Left lung (tissue), 10 donors: Measurements from ENCODE around the gene ERBB3. TPM values are rescaled to one million over a fixed set of nuclear protein-coding genes. Genes with fewer than 3 reads are reported as not detected.

ENCODE experiments used
- ATAC-seq: fragments of 200-7000 bp; cut with Tn5 transposase; one replicate; pipeline ENCODE4 v1.9.1; 2020; ENCODE audit warnings: moderate library complexity
- DNase-seq, 4 donors: peaks; one replicate each; pipeline ENCODE4 v3.0.0-alpha.2; 2013 to 2020
- H3K27ac ChIP-seq, 2 donors: fragments of 200-600 bp; sonication (generic) in 1 of 2; one replicate each; pipeline versions ENCODE4 v1.5.0 to v1.8.0; 2020 to 2021
- H3K27me3 ChIP-seq, 2 donors: fragments of 200-600 bp; sonication (generic) in 1 of 2; one replicate each; pipeline versions ENCODE4 v1.5.0 to v1.8.0; 2020 to 2021
- H3K36me3 ChIP-seq, 2 donors: fragments of 200-600 bp; sonication (generic) in 1 of 2; one replicate each; pipeline versions ENCODE4 v1.5.0 to v1.8.0; 2020 to 2021
- H3K4me1 ChIP-seq, 2 donors: fragments of 200-600 bp; one replicate each; pipeline ENCODE4 v1.8.0; 2021
- H3K4me3 ChIP-seq, 2 donors: fragments of 200-600 bp; sonication (generic) in 1 of 2; one replicate each; pipeline versions ENCODE4 v1.5.0 to v1.8.0; 2020 to 2021; ENCODE audit warnings: mild to moderate bottlenecking in 1 of 2
- H3K9me3 ChIP-seq, 2 donors: fragments of 200-600 bp; sonication (generic) in 1 of 2; one replicate each; pipeline versions ENCODE4 v1.5.0 to v1.8.0; 2020 to 2021
- CTCF ChIP-seq, 2 donors: fragments of 200-600 bp; sonication (generic) in 1 of 2; IDR thresholded peaks; one replicate each; pipeline versions ENCODE4 v1.5.0 to v1.8.0; 2021; ENCODE audit warnings: antibody characterized with exemption in 2 of 2
- intact Hi-C, 2 donors: fragments of 100-400 bp; cut with DNase I; formaldehyde crosslinking; loops; one replicate each; pipeline versions ENCODE4 v1.11.2 to v1.14.2; 2022
- polyA plus RNA-seq, 6 donors: library from polyadenylated mRNA; unstranded; fragments of 120-200 nt; gene quantifications; one replicate each; pipeline ENCODE4 v1.2.1, GENCODE V29; 2013; ENCODE audit not compliant: insufficient read length in 6 of 6
- total RNA-seq, 2 donors: library from RNA; stranded (reverse); fragmentation: NEBNext Ultra II Directional; extraction: Animal tissue kit (Norgen Biotek cat#: 25700); gene quantifications; one replicate each; pipeline ENCODE4 v1.2.1, GENCODE V29; 2021
- donor health status: DM: no; HTN: yes; CAD: no.
- donor health status: DM: no; HTN: no; CAD: no.

The ERBB3 gene
- total and polyA plus RNA-seq, 8 donors = 38.6 to 96.1 (median 82.1) TPM

- Histone ChIP-seq H3K27me3 (no peaks in the 10 kb centered on the region), H3K4me1 (peaks cover 7 to 31% of the 10 kb centered on the region in 2 donors), H3K4me3 (peak overlapping the region in 1 of 2 donors; percentile 84), H3K36me3 (peaks cover 0 to 34% of the 10 kb centered on the region in 2 donors), H3K9me3 (no peaks in the 10 kb centered on the region), H3K27ac (peak overlapping the region; percentile 85 to 86)
- no peak for TF ChIP-seq CTCF (IDR thresholded peaks at IDR 0.05)
- ATAC-seq = no peak
- no peak for DNase-seq
- intact Hi-C loops = no loop called here
These were observed 23.2 kb downstream of the ERBB3 start for GRCh38 chr12:56103066-56103711.

GRCh38 chr12:56103823-56104108 lies 23.8 kb downstream of the ERBB3 start:
- DNase-seq (no peak), ATAC-seq (no peak)
- Histone ChIP-seq H3K27me3 (no peaks in the 10 kb centered on the region), H3K27ac (peak overlapping the region; percentile 85 to 86), H3K4me1 (peaks cover 7 to 31% of the 10 kb centered on the region in 2 donors), H3K4me3 (peak overlapping the region; percentile 84 to 87), H3K36me3 (peaks cover 0 to 40% of the 10 kb centered on the region in 2 donors), H3K9me3 (no peaks in the 10 kb centered on the region)
- intact Hi-C loops = no loop called here
- no peak for TF ChIP-seq CTCF (IDR thresholded peaks at IDR 0.05)

GRCh38 chr12:56104109-56104814 lies 24.3 kb downstream of the ERBB3 start, which contains the start of gene PA2G4:
Gene PA2G4 (plus strand): TSS chr12:56104559. CDS start chr12:56104738, 179 bp downstream.
- Histone ChIP-seq H3K36me3 (peaks cover 0 to 41% of the 10 kb centered on the region in 2 donors), H3K27ac (peak within 1 kb of the TSS; percentile 85 to 86), H3K27me3 (no peaks in the 10 kb centered on the region), H3K9me3 (no peaks in the 10 kb centered on the region), H3K4me1 (peaks cover 7 to 31% of the 10 kb centered on the region in 2 donors), H3K4me3 (peak within 1 kb of the TSS; percentile 84 to 87)
- intact Hi-C loops = no loop called here
- TF ChIP-seq CTCF (IDR thresholded peaks at IDR 0.05) = no peak
- ATAC-seq (peak; percentile 98), DNase-seq (peak; percentile 96 to 100 (median 99))

- Histone ChIP-seq H3K4me3 (peak overlapping the region; percentile 84 to 87), H3K27me3 (no peaks in the 10 kb centered on the region), H3K9me3 (no peaks in the 10 kb centered on the region), H3K36me3 (peaks cover 0 to 47% of the 10 kb centered on the region in 2 donors), H3K4me1 (peaks cover 7 to 31% of the 10 kb centered on the region in 2 donors), H3K27ac (peak overlapping the region; percentile 85)
- no peak for TF ChIP-seq CTCF (IDR thresholded peaks at IDR 0.05)
- DNase-seq (peak in 2 of 4 donors; percentile 60 to 84), ATAC-seq (peak; percentile 42)
- intact Hi-C loops = no loop called here
These were observed 25.0 kb downstream of the ERBB3 start for GRCh38 chr12:56104815-56105608.

- DNase-seq (no peak), ATAC-seq (no peak)
- intact Hi-C loops = no loop called here
- peaks cover 7 to 31% of the 10 kb centered on the region in 2 donors for H3K4me1 ChIP-seq
- TF ChIP-seq CTCF (IDR thresholded peaks at IDR 0.05) = no peak
- H3K36me3 ChIP-seq = peaks cover 0 to 52% of the 10 kb centered on the region in 2 donors
- no peaks in the 10 kb centered on the region for H3K9me3 ChIP-seq
- H3K27me3 ChIP-seq = no peaks in the 10 kb centered on the region
- peak overlapping the region; percentile 84 to 87 for H3K4me3 ChIP-seq
- H3K27ac ChIP-seq = peak overlapping the region in 1 of 2 donors; percentile 85
These were observed 25.6 kb downstream of the ERBB3 start for GRCh38 chr12:56105609-56105902.
